ENCODE data around the gene ADAMTS7.
"Not testable (repeated sequence)": the region's sequence is repeated elsewhere in the genome, so short reads cannot be mapped to it uniquely, and the experiment has no call there.

Gene ADAMTS7

DNA sequence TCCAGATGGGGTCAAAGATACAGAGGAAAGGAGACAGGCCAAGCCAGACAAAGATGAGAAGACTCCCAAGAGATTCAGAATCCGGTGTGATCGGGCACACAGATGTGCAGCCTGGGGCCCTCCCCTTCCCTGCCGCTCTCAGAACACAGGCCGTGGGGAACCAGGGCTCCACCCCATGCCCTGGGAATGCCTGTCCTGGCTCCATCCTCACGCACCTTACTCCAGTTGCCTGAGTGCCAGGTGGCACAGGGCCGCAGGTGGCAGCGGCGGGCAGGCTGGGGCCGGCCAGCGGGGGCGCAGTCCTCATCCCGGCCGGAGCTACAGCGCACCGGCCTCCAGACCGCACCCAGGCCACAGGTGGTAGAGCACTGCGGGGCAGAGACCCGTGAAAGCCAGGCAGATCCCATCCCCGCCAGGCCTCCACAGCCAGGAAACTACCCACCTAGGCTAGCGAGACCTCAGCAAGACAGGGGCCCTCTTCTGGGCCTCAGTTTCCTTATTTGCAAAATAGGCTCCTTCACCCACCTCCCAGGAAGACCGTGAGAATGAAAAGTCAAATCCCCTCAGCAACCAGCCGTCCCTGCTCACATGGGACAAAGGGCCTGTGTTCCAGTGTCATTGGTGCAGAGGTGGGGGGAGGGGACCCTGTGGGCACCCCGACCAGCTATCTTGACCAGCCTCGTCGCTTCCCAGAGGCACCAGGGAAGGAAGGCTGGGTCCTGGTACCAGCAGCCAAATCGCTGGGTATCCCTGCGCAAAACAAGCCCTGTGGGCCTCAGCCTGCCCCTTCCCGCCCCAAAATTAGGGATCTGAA lies 46.7 kb downstream of the ADAMTS7 start:
- not testable (repeated sequence) for DNase-seq

DNA sequence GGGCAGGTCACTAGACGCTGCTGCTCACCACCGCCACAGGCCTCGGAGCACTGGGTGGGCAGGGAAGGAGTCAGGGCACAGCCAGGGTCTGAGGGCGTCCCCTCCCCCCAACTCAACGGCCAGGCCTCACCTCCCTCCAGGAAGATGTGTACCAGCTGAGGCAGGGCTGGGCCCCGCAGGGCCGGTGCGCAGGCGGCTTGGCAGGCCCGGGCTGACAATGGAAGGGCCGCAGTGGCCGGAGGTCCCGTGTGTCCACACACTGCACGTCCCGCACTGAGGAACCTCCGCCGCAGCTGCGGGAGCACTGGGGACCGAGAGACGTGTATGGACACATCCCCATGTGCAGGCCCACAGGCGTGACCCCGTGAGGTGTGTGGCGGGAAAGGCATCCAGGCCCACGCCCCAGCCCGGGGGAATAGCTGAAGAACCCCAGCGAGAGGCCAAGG lies 47.4 kb downstream of the ADAMTS7 start:
- no peak for DNase-seq

DNA sequence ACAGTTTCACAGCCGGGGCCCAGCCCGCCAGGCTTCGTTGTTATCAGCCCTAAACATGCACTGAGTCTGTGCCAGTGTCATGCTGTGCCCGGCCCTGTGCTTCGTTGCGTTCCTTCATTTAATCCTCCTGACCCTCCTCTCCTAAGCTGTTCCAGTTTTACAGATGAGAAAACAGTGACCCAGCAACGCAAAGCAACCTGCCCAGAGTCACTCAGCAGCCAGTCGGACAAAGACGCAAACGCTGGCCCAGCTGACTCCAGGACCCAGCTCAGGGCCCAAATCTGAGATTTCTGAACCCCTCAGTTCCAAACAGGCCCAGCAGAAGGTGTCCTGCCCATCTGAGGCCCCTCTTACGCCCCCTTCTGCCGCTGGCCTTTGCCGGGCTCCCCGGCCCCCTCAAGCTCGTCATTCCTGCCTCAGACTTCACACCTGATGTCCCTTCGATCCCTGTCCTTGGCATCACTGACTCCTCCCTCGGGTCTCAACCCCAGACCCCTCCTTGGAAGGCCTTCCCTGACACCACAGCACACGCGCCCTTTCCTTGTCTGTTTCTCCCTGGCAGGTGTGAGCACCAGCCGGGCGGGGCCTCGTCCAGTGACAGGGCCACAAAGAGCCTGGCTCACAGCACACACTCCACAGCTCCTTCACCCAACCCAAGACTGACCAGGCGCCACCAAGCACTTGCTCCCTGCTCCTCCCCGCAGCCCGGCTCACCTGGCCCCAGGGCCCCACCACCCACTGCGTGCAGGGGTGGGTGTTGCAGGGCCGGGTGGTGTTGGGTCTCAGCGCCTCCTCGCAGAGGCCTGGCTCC lies 48.1 kb downstream of the ADAMTS7 start:
- DNase-seq: no peak

DNA sequence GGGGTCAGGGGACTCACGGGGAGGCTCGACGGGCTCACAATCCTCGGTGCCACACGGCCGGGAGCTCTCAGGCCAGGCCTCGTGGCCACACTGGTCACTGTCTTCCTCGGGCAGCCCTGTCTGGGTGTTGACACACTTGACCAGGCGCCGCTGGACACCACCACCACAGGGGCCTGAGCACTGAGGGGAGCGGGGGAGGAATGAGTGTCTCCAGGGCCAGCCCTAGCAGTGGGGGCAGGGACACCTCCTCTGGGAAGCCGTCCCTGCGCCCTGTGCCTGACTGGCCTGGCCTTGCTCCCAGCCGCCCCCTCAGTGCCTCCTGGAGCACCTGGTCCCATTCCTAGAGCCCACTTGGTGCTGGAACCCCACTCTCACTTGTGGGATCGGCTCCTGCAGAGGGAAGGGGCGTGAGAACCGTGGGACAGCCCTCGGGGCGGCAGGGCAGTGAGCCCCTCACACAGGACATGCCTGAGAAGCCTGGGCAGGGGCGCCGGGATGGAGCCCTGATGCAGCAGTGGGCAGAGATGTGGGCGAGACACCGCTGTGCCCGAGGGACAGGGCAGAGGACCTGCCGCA lies 48.8 kb downstream of the ADAMTS7 start:
- DNase-seq: not testable (repeated sequence)

DNA sequence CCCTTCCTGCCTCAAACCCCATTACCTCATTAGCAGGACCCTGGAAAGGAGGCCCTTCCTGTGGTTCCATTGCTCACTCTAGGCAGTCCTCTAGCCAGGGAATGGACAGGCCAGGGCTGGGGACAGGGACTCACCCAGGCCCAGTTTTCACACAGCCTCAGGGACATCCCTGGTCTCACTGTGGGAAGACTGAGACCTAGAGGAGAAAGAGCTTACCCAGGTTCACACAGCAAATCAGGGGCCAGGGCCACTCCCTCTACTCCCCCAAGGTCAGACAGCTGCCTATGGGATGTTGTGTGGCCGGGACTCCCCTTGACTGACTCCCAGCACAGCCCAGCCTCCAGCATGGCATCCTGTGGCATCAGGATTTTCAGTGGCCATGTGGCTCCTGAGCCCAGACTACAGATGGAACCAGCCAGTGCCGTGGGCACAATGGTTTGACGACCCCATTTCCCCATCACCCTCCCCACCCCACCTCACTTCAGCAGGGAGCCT lies 49.3 kb downstream of the ADAMTS7 start:
- DNase-seq: no peak

DNA sequence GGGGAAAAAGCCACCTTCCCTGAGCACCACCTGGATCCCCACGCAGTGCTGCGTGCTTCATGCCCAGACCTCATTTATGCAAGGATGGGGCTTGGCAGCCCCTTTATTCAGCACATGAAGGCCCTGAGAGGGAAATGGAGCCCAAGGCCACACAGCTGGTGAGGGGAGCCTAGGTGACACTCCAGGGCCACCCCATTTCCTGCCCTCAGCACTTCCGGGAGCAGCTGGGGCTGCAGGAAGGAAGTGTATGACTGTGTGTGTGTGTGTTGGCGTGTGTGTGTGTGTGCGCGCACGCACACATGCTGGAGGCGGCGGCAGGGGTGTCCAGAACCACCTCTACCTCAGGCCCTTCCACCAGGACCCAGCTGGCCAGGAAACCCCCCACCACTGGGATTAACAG lies 49.8 kb downstream of the ADAMTS7 start:
- peak; percentile 37 for DNase-seq

DNA sequence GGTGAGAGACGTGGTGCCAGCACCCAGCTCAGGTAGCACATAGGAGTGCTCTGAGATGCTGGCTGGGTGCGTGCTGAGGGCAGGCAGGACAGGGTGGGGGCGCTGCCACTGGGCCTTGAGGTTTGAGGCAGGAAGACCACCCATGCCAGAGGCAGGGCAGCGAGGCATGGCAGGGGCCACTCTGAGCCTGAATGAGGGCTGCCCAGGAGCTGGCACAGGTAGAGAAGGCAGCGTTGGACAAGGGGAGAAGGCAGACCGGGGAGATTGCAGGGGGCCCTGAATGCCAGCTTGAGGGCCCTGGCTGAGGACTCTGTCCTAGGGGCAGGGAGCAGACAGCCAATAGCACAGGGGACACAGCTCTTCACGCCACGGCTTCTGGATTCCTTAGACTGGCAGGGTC lies 50.2 kb downstream of the ADAMTS7 start:
- no peak for DNase-seq

DNA sequence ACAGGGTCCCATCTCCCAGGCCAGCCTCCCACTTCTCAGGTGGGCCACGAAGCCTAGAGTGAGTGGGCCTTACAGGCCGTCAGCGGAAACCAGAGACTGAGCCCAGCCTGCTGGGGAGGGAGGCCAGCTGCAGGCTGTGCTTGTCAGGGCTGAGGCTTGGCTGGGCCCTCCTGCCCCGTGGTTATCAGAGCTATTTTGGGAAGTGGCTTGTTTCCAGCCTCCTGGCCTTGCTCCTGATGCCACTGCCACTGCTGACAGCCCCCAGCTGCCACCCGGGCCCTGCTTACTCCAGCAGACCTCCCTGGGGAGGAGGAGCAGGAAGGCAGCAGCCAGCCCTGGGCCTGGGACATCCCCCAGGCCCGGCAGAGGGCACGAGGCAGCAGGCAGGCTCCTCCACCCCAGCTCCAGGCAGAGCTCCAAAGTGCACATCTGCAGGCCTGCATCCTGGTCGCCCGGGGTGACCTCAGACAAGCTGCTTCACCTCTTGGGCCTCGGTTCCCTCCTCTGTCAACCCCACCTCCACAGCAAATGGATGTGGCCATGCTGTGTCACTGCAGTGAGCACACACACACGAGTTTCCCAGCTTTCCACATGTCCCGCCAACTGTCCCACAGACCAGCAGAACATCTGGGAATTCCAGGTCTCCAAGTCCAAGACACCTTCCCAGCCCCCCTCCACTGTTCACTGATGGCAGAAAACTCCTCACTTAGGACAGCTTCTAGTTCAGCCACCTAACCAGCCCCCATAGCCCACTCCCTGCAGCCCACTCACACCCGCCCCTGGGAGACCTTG lies 51.0 kb downstream of the ADAMTS7 start:
- DNase-seq: not testable (repeated sequence)

DNA sequence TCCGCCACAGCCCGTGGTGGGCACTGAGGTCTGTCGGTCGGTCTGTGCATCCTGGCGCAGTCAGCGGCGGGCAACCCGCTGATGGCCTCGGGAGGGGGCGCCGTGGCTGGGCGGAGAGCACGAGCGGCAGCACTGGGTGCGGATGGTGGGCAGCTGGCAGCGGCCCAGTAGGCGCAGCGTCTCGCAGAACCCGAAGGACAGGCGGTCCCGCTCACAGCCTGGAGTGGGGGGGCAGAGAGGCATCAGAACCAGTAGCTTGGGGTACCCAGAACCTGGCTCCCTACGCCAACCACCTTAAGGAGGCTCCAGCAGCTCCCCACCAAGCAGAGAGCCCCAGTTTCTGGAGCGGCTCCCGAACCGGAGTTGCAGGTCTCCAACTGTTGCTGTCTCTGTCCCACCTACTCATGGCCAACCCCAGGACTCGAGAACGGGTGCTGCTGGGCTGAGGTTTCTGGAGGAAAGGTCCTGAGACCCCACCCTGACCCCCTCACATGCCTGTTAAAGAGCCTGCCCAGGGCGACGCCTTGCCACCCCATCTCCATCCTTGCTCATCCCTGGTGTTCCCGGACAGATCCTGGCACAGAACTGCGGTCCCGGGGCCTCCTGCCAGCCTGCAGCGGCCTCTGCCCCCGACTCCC lies 51.8 kb downstream of the ADAMTS7 start:
- DNase-seq: not testable (repeated sequence)

DNA sequence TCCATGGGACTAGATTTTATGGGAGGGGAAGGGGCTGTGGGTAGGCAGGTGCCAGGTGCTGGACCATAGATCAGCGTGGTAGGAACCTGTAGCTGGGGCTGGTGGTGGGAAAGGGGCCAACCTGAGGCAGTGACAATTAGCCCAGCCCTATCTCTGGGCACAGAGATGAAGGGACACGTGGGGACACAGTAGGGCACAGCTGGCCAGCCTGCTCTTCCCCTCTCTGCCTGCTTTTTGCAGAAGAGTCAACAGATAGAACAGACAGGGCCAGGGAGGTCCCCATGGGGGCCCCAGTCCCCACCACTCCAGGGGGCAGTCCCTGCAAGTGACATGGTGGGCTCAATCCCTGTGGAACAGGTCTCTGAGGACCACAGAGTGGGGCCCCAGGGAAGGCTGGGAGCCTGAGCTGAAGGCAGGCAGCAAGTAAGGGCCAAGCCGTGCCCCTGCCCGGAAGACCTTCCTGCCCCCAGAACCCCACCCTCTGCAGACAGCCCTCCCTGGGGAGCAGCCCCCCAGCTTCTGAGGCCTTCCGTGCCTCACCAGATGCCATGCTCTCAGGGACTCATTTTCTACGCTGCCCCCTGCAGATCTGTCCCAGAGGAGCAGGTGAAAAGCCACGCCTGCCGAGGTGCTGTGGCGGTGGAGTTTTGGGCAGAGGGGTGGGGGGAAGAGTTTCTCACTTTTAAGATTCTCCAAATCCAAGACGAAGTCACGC lies 52.6 kb downstream of the ADAMTS7 start:
- DNase-seq: not testable (repeated sequence)

DNA sequence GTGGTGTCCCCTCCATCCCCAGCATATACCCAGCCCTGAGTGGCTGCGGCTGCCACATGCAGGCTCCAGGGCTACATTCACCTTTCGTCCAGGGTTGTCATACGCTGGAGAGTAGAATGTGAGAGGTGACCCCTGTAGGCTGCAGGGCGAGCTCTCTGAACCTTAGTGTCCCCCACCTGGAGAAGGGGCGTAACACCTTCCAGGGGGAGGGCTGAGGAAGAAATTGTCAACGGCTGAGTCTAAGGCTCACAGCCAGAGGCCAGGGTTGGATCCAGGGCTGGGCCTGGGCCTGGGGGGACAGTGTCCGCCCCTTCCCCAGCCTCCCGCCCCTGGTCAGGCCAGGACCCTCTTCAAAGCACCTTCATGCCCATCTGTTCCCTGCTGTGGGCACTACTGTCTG lies 53.2 kb downstream of the ADAMTS7 start:
- DNase-seq: not testable (repeated sequence)

DNA sequence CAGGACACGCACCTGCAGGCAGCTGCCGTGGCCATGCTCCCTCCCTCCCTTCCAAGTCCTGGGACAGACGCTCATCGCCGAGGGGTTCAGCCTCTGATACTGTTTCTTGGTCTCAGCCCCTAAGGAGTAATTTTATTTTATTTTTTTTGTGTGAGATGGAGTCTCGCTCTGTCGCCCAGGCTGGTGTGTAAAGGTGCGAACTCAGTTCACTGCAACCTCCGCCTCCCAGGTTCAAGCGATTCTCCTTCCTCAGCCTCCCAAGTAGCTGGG lies 53.7 kb downstream of the ADAMTS7 start:
- DNase-seq: no peak

DNA sequence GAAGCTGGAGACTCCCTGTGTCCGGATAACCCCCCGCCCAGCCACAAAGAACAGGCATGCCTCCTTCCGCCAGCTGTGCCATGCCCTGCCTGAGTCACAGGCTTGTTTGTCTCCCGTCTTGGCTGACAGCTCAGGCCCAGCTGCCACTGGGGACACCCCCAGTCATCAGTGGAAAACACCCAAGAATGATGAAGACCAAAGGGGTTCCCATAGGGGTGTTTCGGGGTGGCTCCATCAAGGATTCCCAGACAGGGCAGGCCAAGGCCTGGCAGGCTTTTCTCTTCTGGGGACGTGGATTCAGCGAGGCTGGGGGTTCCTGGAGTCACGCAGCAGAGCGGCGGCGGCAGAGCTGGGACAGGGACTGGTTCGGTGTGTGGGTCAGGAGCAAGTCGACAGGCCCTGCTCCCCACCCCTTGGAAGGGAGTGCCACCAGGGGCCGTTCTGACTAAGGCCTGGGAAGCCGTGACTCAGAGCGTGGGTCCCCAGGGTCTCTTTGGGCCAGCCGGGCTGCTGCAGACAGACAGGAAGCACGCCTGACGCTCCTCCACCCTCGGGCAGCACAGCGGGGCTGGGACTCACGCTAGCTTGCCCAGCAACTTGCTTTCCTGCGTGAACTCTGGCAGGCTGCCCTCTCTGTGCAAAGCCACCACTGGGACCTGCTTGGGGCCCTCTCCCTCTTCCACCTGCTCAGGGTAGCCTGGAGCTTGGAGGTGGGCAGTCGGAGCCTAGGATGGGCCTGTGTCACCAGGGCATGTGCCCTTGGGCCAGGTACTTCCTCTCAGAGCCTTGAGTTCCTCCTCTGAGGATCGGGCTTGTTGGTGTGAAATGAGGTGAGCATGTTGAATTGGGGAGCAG lies 54.3 kb downstream of the ADAMTS7 start:
- not testable (repeated sequence) for DNase-seq

DNA sequence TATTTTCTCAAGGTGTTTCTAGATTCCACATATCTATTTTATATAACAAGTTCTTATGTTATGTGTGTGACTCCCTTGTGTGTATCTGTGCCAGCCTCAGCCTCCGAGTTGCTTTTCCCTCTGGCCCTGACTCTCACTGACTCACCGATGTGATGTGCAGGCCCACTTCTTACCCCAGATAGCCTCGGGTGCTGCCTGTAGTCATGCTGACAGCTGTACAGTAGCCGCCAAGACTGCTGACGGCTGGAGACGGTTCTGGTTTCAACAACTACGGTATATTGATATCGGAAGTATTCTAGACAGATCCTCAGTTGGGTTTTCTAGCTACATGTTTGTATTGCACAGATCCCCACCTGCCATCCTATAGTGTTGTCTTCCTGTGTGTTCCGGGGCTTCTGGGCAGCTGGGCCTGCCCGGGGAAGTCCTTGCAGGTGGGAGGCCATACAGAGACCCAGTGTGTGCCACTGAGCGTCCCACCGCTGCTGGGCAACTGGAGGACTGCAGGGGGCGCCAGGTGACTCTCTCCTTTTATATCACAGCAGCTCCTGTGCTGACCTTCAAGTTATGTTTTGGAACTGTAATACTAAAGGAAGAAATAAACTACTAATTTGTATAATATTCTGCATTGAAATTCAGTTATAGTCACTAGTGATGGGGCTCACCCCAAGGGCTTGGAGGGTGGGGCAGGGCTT lies 55.2 kb downstream of the ADAMTS7 start:
- DNase-seq: peak; percentile 35

DNA sequence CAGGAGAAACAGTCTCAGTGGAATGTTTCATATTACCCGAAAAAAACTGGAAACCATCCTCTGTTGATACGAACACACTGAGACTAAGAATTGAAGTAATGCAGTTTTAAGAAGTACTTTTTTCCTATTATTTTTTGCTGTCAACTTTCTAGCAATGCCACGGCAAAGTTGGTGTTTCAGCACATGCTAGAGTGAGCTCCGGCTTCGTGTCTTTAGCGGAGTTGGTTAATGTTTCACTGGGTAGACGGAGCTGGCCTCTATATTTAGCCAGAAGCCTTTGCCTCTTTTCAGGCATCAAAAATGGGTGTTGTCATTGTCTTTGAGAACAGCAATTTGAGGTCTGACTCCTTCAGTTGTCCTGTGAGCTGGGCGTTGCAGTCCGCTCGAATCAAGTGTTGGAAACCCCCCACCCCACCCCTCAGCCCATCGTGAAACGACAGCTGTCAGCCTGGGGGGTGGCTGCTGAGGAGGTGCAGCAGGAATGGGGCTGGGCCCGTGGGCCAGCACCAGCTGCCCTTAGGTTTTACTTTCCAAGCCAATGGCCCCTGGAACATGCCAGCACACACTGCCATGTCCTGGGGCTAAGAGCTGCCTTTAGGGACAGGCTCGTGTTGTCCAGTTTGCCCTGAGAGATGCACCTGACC lies 56.5 kb downstream of the ADAMTS7 start:
- DNase-seq: not testable (repeated sequence)

DNA sequence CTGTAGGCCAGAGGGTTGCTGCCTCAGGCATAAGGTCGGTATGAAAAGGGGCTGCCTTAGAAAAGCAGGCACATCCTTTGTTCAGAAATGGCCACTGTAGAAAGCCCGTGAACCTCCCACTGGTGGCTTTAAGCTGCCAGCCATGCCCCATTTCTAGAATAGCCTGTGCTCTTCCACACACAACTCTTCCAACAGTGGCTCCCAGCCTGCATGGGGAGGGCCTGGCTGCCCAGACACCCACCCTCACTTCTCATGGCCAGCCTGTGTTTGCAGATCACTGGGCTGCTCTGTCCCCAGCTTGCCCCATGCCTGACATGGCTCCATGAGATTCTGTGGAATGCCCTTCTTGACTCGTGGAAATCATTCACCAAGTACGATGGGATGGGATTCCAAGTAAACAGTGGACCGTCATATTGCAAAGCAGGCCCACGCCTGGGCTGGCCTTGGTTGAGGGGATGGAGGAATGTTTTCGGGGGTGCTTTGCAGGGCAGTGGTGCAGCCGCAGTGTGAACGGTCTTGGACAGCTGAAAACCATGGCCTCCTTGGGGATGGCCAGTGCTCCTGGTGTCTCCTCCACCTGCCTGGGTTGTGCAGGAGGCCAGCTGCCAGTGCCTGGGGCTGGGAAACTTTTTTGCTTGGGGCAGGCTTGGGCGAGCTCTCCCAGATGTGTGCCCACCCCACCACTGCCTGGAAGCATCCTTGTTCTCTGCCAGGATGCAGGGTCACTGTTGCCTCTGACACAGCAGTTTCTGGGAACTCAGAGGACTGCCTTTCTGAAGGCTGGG lies 57.3 kb downstream of the ADAMTS7 start:
- DNase-seq: not testable (repeated sequence)

DNA sequence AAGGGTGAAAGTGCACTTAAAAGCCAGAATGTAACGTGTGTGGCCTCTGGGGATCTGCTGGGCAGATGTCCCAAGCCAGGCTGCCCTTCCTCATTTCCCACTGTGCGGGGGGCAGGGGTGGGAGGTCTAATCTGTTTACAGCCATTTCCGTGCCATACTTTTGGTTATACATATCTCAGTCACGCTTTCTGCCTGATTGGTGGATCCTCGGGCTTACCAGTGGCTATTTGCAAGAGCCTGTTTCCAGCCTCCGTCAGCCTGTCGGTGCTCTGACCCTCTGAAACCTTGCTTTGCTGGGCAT lies 58.0 kb downstream of the ADAMTS7 start:
- DNase-seq: not testable (repeated sequence)

DNA sequence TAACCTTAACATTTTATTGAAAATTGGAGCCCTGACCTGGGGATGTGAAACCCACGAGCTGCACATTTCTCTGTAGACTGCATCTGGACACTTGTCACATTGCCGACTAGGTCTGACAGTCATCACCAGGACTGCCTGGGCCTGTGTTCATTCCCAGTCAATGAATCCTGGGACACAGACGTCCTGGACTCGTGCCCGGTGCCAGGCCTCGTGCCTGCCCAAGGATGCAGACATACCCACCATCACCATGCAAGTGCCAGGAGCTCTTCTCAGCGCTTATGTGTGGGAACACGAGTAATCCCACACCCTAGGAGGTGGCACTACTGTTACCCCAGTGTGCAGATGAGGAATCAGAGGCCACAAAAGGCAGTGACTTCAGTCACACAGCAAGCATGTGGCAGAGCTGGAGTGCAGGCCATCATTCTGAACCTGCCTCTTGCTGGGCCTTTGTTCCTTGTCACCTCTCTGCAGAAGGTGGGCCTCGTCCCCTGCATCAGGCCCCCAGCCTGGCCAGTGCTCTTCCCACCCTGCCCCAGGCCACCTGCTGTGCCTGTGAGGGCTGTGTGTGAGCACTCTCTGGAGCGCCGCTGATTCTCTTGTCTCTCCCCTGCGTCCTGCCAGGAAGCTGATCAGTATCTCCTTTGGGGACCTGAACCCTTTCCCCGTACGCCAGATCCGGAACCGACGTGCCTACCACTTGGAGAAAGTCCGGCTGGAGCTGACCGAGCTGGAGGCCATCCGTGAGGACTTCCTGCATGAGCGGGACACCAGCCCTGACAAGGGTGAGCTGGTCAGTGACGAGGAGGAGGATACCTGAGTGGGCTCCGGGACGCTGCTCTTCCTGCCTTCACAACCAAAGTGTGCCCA lies 58.5 kb downstream of the ADAMTS7 start:
- DNase-seq: no peak
